ENCODE results near the gene DMXL1.

Gene DMXL1

DNA sequence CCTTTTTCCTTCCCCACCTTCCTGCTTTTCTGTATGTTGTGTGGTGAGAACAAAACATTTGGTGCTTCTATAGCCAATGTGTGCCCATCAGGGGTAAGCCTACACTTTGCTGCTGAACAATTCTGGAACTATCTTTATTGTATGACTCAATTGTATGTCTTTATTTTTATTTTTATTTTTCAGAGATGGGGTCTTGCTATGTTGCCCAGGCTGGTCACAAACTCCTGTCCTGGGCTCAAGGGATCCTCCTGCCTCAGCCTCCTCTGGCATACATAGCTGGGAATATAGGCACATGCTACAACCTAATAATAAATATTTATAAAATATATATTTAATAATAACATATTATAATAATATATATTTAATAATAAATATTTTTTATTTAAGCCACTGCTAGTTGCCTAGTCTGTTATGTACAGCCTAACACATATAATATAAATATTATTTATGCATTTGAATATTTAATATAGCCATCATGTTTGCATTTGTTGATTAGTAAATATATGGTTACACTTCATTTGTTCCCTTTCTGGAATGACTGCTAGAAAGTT lies 11.8 kb upstream of the DMXL1 start:
- no peak for DNase-seq
- Histone ChIP-seq H3K27ac (ENCODE audit: low read length) (no peak overlapping the region), H3K9ac (ENCODE audit: low read length) (no peak overlapping the region), H3K4me1 (ENCODE audit: low read length) (no peaks in the 10 kb centered on the region), H4K20me1 (ENCODE audit: insufficient read depth, low read length) (no peaks in the 10 kb centered on the region), H2AFZ (ENCODE audit: low read length) (no peak overlapping the region), H3K4me2 (ENCODE audit: low read depth, low read length) (no peak overlapping the region), H3F3A (ENCODE audit: insufficient read depth, low read length) (no peaks in the 10 kb centered on the region), H3K79me2 (ENCODE audit: low read length) (no peaks in the 10 kb centered on the region), H3K9me2 (replicated peaks; ENCODE audit: insufficient read depth, low read length) (no peaks in the 10 kb centered on the region), H3K9me3 (replicated peaks; ENCODE audit: insufficient read depth, low read length) (no peaks in the 10 kb centered on the region), H3K27me3 (replicated peaks; ENCODE audit: insufficient read depth, low read length) (no peaks in the 10 kb centered on the region), H3K4me3 (ENCODE audit: low read length) (no peak overlapping the region), H3K36me3 (replicated peaks; ENCODE audit: insufficient read depth, low read length) (no peaks in the 10 kb centered on the region)
- TF ChIP-seq CTCF (IDR thresholded peaks at IDR 0.05; ENCODE audit: low read length), result no peak
- no peak for TF ChIP-seq EZH2 (optimal IDR thresholded peaks at IDR 0.05; ENCODE audit: low read depth, low read length)
- TF ChIP-seq EZH2phosphoT487 (IDR thresholded peaks at IDR 0.05; ENCODE audit: low read length), result no peak

- H3K36me3 ChIP-seq (replicated peaks; ENCODE audit: insufficient read depth, low read length), result no peaks in the 10 kb centered on the region
- H3K4me2 ChIP-seq (ENCODE audit: low read depth, low read length), result no peak overlapping the region
- H4K20me1 ChIP-seq (ENCODE audit: insufficient read depth, low read length), result no peaks in the 10 kb centered on the region
- no peak overlapping the region for H3K9ac ChIP-seq (ENCODE audit: low read length)
- no peaks in the 10 kb centered on the region for H3K79me2 ChIP-seq (ENCODE audit: low read length)
- TF ChIP-seq EZH2 (optimal IDR thresholded peaks at IDR 0.05; ENCODE audit: low read depth, low read length), result no peak
- no peak for TF ChIP-seq EZH2phosphoT487 (IDR thresholded peaks at IDR 0.05; ENCODE audit: low read length)
- TF ChIP-seq CTCF (IDR thresholded peaks at IDR 0.05; ENCODE audit: low read length), result no peak
- no peaks in the 10 kb centered on the region for H3F3A ChIP-seq (ENCODE audit: insufficient read depth, low read length)
- H3K4me1 ChIP-seq (ENCODE audit: low read length), result no peaks in the 10 kb centered on the region
- no peak overlapping the region for H3K27ac ChIP-seq (ENCODE audit: low read length)
- no peak for DNase-seq
- H3K27me3 ChIP-seq (replicated peaks; ENCODE audit: insufficient read depth, low read length), result no peaks in the 10 kb centered on the region
- H3K4me3 ChIP-seq (ENCODE audit: low read length), result no peak overlapping the region
- no peaks in the 10 kb centered on the region for H3K9me3 ChIP-seq (replicated peaks; ENCODE audit: insufficient read depth, low read length)
- no peak overlapping the region for H2AFZ ChIP-seq (ENCODE audit: low read length)
- H3K9me2 ChIP-seq (replicated peaks; ENCODE audit: insufficient read depth, low read length), result no peaks in the 10 kb centered on the region
These were observed 11.1 kb upstream of the DMXL1 start for GRCh38 chr5:119059740-119060255.

DNA sequence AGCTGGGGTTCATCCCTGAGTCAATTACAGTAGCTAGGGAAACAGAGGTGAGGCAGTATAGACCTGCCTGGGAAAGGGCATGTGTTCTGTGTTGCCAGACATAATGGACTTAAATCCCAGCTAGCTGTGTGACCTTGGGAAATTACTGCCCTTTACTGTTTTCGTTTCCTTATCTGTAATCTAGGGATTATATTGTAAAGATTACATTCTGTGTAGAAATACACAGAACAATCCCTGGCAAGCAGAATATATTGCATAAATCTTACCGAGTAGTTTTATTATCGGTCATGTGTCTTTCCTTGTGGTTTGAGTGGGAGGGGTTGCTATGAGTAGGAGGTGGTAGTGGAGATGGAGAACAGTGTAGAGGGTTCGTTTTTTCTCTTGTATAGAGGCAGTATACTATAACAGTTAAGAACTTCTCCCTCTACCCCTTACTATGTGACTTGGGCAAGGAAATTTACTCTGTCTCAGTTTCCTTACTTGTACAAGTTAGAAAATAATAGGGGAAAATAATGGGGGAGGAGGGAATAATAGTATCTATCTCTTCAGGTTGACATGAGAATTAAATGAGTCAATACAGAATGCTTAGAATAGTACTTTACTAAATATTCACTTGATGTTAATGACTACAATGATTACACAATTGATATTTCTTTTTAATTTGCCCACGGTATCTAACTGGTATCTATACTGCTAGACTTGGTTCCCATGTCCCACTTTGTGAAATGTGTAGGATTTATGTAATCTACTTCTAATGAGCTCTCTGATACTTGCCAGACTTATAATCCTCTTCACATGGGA lies 7.1 kb upstream of the DMXL1 start:
- Histone ChIP-seq H3K4me2 (ENCODE audit: low read depth, low read length) (no peak overlapping the region), H3K9me3 (replicated peaks; ENCODE audit: insufficient read depth, low read length) (no peaks in the 10 kb centered on the region), H3K27ac (ENCODE audit: low read length) (no peak overlapping the region), H3K9ac (ENCODE audit: low read length) (no peak overlapping the region), H3F3A (ENCODE audit: insufficient read depth, low read length) (no peaks in the 10 kb centered on the region), H3K36me3 (replicated peaks; ENCODE audit: insufficient read depth, low read length) (no peaks in the 10 kb centered on the region), H3K27me3 (replicated peaks; ENCODE audit: insufficient read depth, low read length) (no peaks in the 10 kb centered on the region), H3K79me2 (ENCODE audit: low read length) (no peaks in the 10 kb centered on the region), H4K20me1 (ENCODE audit: insufficient read depth, low read length) (no peaks in the 10 kb centered on the region), H2AFZ (ENCODE audit: low read length) (no peak overlapping the region), H3K4me3 (ENCODE audit: low read length) (no peak overlapping the region), H3K4me1 (ENCODE audit: low read length) (no peaks in the 10 kb centered on the region), H3K9me2 (replicated peaks; ENCODE audit: insufficient read depth, low read length) (no peaks in the 10 kb centered on the region)
- DNase-seq, result no peak
- no peak for TF ChIP-seq EZH2 (optimal IDR thresholded peaks at IDR 0.05; ENCODE audit: low read depth, low read length)
- TF ChIP-seq EZH2phosphoT487 (IDR thresholded peaks at IDR 0.05; ENCODE audit: low read length), result no peak

DNA sequence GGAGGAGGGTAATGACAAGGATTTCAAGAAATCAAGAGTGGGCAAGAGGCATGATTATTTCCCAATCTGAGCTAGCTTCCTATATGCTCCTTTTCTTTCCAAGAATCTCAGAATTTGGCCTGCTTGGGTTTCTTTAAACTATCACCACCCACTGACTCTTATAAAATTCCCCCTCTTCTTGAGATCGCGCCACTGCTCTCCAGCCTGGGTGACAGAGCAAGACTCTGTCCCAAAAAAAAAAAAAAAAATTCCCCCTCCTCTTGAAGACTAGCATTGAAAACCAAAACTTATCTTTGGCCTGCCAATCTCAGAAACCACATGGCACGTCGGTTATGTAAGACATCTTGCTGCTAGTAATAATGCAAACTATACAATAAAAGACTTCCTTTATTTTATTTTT lies 3.4 kb upstream of the DMXL1 start:
- Histone ChIP-seq H3F3A (ENCODE audit: insufficient read depth, low read length) (peaks cover 15% of the 10 kb centered on the region), H3K9ac (ENCODE audit: low read length) (no peak overlapping the region), H3K79me2 (ENCODE audit: low read length) (peaks cover 10% of the 10 kb centered on the region), H3K36me3 (replicated peaks; ENCODE audit: insufficient read depth, low read length) (no peaks in the 10 kb centered on the region), H3K27ac (ENCODE audit: low read length) (no peak overlapping the region), H3K4me3 (ENCODE audit: low read length) (no peak overlapping the region), H3K27me3 (replicated peaks; ENCODE audit: insufficient read depth, low read length) (no peaks in the 10 kb centered on the region), H3K9me3 (replicated peaks; ENCODE audit: insufficient read depth, low read length) (no peaks in the 10 kb centered on the region), H2AFZ (ENCODE audit: low read length) (no peak overlapping the region), H4K20me1 (ENCODE audit: insufficient read depth, low read length) (no peaks in the 10 kb centered on the region), H3K4me1 (ENCODE audit: low read length) (no peaks in the 10 kb centered on the region), H3K9me2 (replicated peaks; ENCODE audit: insufficient read depth, low read length) (no peaks in the 10 kb centered on the region), H3K4me2 (ENCODE audit: low read depth, low read length) (no peak overlapping the region)
- no peak for DNase-seq
- TF ChIP-seq EZH2phosphoT487 (IDR thresholded peaks at IDR 0.05; ENCODE audit: low read length) (no peak), EZH2 (optimal IDR thresholded peaks at IDR 0.05; ENCODE audit: low read depth, low read length) (no peak), CTCF (IDR thresholded peaks at IDR 0.05; ENCODE audit: low read length) (no peak)
